HEK293 (cell line): Measurements from ENCODE around the gene ANO3.

Experiments
- CTCF ChIP-seq: fragments of 450-650 bp; formaldehyde crosslinking; IDR thresholded peaks from 2 replicates; pipeline ENCODE4 v1.5.1; 2016; ENCODE audit warnings: missing biosample characterization, missing genetic modification characterization
- YY1 ChIP-seq: fragments of 450-650 bp; formaldehyde crosslinking; IDR thresholded peaks from 2 replicates; pipeline ENCODE4 v1.5.1; 2018; ENCODE audit warnings: missing biosample characterization, missing genetic modification characterization
- YY2 ChIP-seq: fragments of 450-650 bp; formaldehyde crosslinking; IDR thresholded peaks from 2 replicates; pipeline ENCODE4 v1.5.1; 2016; ENCODE audit warnings: missing biosample characterization, missing genetic modification characterization
- ZNF768 ChIP-seq: fragments of 450-650 bp; formaldehyde crosslinking; IDR thresholded peaks from 2 replicates; pipeline ENCODE4 v1.5.1; 2018; ENCODE audit warnings: missing biosample characterization, mild to moderate bottlenecking, missing genetic modification characterization

DNA sequence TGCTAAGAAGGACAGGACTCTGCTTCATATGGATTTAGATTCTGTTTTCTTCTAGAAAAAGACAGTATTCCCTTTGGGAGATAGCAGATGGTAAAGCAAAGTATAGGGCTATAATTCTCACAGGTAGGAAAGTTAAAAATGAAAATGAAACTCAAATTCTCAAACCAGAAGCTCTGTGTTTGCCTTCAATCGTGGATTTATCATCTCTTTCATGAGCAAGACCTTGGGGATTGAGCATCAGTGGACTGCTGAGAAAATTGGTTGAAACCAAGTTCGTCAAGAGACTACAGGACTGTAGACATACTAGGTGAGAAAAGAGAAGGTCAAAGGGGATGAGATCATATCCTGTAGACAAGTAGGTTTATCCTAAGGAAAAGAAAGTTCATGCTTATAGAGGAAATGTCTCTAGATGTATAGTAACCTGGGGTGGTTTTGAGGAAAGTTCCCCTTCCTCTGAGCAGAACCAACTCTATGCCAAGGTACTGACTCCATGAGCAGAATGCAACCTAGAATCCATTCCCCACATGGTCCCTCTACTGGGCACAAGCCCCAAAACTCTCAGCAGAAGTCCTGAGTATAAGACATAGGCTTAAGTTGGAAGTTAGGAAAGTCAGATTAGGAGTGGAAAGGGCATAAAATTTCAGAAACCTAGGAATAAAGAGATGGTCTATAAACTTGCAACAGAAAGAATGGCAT is 343.5 kb downstream of the ANO3 start:
- no peak for TF ChIP-seq YY2 (tag by site-specific recombination)
- no peak for TF ChIP-seq CTCF (tag by site-specific recombination)
- TF ChIP-seq ZNF768 (tag by site-specific recombination) = no peak
- no peak for TF ChIP-seq YY1
